HG03196 (cell line): Measurements from ENCODE around the gene QTRT2.

ENCODE experiments used
- ATAC-seq: cut with Tn5 transposase; IDR thresholded peaks from one replicate; pipeline ENCODE4 v1.9.1; 2021; ENCODE audit not compliant: unreplicated experiment

The QTRT2 gene

GRCh38 chr3:114076711-114077110 lies 20.2 kb downstream of the QTRT2 start:
- ATAC-seq = no peak

GRCh38 chr3:114078126-114078525 lies 21.6 kb downstream of the QTRT2 start:
- ATAC-seq = no peak

GRCh38 chr3:114079761-114080160 lies 23.2 kb downstream of the QTRT2 start:
- no peak for ATAC-seq

- ATAC-seq = no peak
Observed at GRCh38 chr3:114080201-114080600, 23.7 kb downstream of the QTRT2 start.

GRCh38 chr3:114081037-114081436 lies 24.5 kb downstream of the QTRT2 start:
- ATAC-seq = no peak

- no peak for ATAC-seq
Observed at GRCh38 chr3:114083112-114083511, 26.6 kb downstream of the QTRT2 start.

GRCh38 chr3:114086356-114086755 lies 29.8 kb downstream of the QTRT2 start:
- ATAC-seq = no peak

- ATAC-seq = no peak
Observed at GRCh38 chr3:114089675-114090074, 33.1 kb downstream of the QTRT2 start.

GRCh38 chr3:114092151-114093015 lies 35.8 kb downstream of the QTRT2 start:
- ATAC-seq = no peak

GRCh38 chr3:114093016-114093380 lies 36.5 kb downstream of the QTRT2 start:
- ATAC-seq = no peak

GRCh38 chr3:114093596-114093995 lies 37.1 kb downstream of the QTRT2 start:
- no peak for ATAC-seq

GRCh38 chr3:114095796-114096195 lies 39.3 kb downstream of the QTRT2 start:
- ATAC-seq = no peak

- no peak for ATAC-seq
Observed at GRCh38 chr3:114101101-114101500, 44.6 kb downstream of the QTRT2 start.

- no peak for ATAC-seq
Observed at GRCh38 chr3:114103181-114103580, 46.6 kb downstream of the QTRT2 start.

GRCh38 chr3:114103858-114104257 lies 47.3 kb downstream of the QTRT2 start:
- no peak for ATAC-seq

- ATAC-seq = no peak
Observed at GRCh38 chr3:114104414-114104813, 47.9 kb downstream of the QTRT2 start.

- ATAC-seq = no peak
Observed at GRCh38 chr3:114108137-114108536, 51.6 kb downstream of the QTRT2 start.

GRCh38 chr3:114110439-114110838 lies 53.9 kb downstream of the QTRT2 start:
- ATAC-seq = no peak

GRCh38 chr3:114111060-114111770 lies 54.7 kb downstream of the QTRT2 start:
- ATAC-seq = no peak

GRCh38 chr3:114112696-114113095 lies 56.2 kb downstream of the QTRT2 start:
- ATAC-seq = no peak

GRCh38 chr3:114114719-114115118 lies 58.2 kb downstream of the QTRT2 start:
- no peak for ATAC-seq

GRCh38 chr3:114115143-114115542 lies 58.6 kb downstream of the QTRT2 start:
- no peak for ATAC-seq
